ENCODE results near the gene BDP1. TPM values are rescaled to one million over a fixed set of nuclear protein-coding genes. Genes with fewer than 3 reads are reported as not detected.
"Not testable (repeated sequence)": the region's sequence is repeated elsewhere in the genome, so short reads cannot be mapped to it uniquely, and the experiment has no call there.

The BDP1 gene
- polyA plus RNA-seq, 1 donor: 23.3 TPM

- DNase-seq (ENCODE audit: low read depth): not testable (repeated sequence)
These were observed 116.4 kb downstream of the BDP1 start for GRCh38 chr5:71571811-71572210.

- no peak for DNase-seq (ENCODE audit: low read depth)
These were observed 118.1 kb downstream of the BDP1 start for GRCh38 chr5:71573591-71573990.

GRCh38 chr5:71575588-71575987 is 120.1 kb downstream of the BDP1 start:
- not testable (repeated sequence) for DNase-seq (ENCODE audit: low read depth)

GRCh38 chr5:71576241-71576640 is 120.8 kb downstream of the BDP1 start:
- no peak for DNase-seq (ENCODE audit: low read depth)

GRCh38 chr5:71577839-71578238 is 122.4 kb downstream of the BDP1 start:
- not testable (repeated sequence) for DNase-seq (ENCODE audit: low read depth)

- DNase-seq (ENCODE audit: low read depth): no peak
These were observed 127.6 kb downstream of the BDP1 start for GRCh38 chr5:71582945-71583584.

- DNase-seq (ENCODE audit: low read depth): no peak
These were observed 130.8 kb downstream of the BDP1 start for GRCh38 chr5:71586052-71586940.

- DNase-seq (ENCODE audit: low read depth): peak; percentile 71
These were observed 131.7 kb downstream of the BDP1 start, which contains the start of gene MCCC2 for GRCh38 chr5:71586941-71587765. Gene MCCC2 (plus strand): TSS chr5:71587340. CDS start chr5:71587426, 86 bp downstream.

- DNase-seq (ENCODE audit: low read depth): no peak
These were observed 132.5 kb downstream of the BDP1 start for GRCh38 chr5:71587766-71588532.

GRCh38 chr5:71588533-71588885 is 133.1 kb downstream of the BDP1 start:
- no peak for DNase-seq (ENCODE audit: low read depth)

GRCh38 chr5:71589903-71590302 is 134.5 kb downstream of the BDP1 start:
- no peak for DNase-seq (ENCODE audit: low read depth)

GRCh38 chr5:71591100-71591499 is 135.6 kb downstream of the BDP1 start:
- DNase-seq (ENCODE audit: low read depth): no peak

- DNase-seq (ENCODE audit: low read depth): no peak
These were observed 140.7 kb downstream of the BDP1 start for GRCh38 chr5:71596169-71596568.

GRCh38 chr5:71597001-71597400 is 141.6 kb downstream of the BDP1 start:
- DNase-seq (ENCODE audit: low read depth): no peak

- no peak for DNase-seq (ENCODE audit: low read depth)
These were observed 145.3 kb downstream of the BDP1 start for GRCh38 chr5:71600783-71601182.

- DNase-seq (ENCODE audit: low read depth): no peak
These were observed 146.0 kb downstream of the BDP1 start for GRCh38 chr5:71601222-71602026.

- not testable (repeated sequence) for DNase-seq (ENCODE audit: low read depth)
These were observed 154.5 kb downstream of the BDP1 start for GRCh38 chr5:71609916-71610315.

- DNase-seq (ENCODE audit: low read depth): no peak
These were observed 160.4 kb downstream of the BDP1 start for GRCh38 chr5:71615809-71616208.

Measured in forelimb muscle (tissue), 1 donor.